Heart right ventricle (tissue), 16 donors: ENCODE measurements around the gene NTSR1. TPM values are rescaled to one million over a fixed set of nuclear protein-coding genes. Genes with fewer than 3 reads are reported as not detected.

Experiments used
- ATAC-seq, 8 donors: fragments of 200-7000 bp; cut with Tn5 transposase; one replicate each; pipeline ENCODE4 v1.9.1; 2020; ENCODE audit warnings: mild to moderate bottlenecking in 8 of 8, moderate library complexity in 8 of 8, moderate number of reproducible peaks in 1 of 8
- DNase-seq, 2 donors: peaks; one replicate each; pipeline ENCODE4 v3.0.0-alpha.2; 2020
- H3K27ac ChIP-seq, 10 donors: fragments of 200-600 bp; sonication (generic) in 2 of 10; one replicate each; pipeline versions ENCODE4 v1.5.0 to v1.8.0; 2020 to 2022; ENCODE audit warnings: mild to moderate bottlenecking in 3 of 10
- H3K27me3 ChIP-seq, 7 donors: fragments of 200-600 bp; one replicate each; pipeline ENCODE4 v1.8.0; 2021 to 2022; ENCODE audit warnings: mild to moderate bottlenecking in 2 of 7
- H3K36me3 ChIP-seq, 9 donors: fragments of 200-600 bp; sonication (generic) in 1 of 9; one replicate each; pipeline versions ENCODE4 v1.5.0 to v1.8.0; 2020 to 2022; ENCODE audit warnings: mild to moderate bottlenecking in 2 of 9
- H3K4me1 ChIP-seq, 9 donors: fragments of 200-600 bp; sonication (generic) in 1 of 9; one replicate each; pipeline versions ENCODE4 v1.5.0 to v1.8.0; 2020 to 2022; ENCODE audit warnings: mild to moderate bottlenecking in 4 of 9
- H3K4me3 ChIP-seq, 10 donors: fragments of 200-600 bp; sonication (generic) in 2 of 10; one replicate each; pipeline versions ENCODE4 v1.5.0 to v1.8.0; 2020 to 2022; ENCODE audit warnings: mild to moderate bottlenecking in 7 of 10, moderate library complexity in 2 of 10
- H3K9me3 ChIP-seq, 11 donors: fragments of 200-600 bp in 10 of 11; sonication (generic) in 2 of 11; one replicate each; pipeline versions ENCODE4 v1.5.0 to v1.8.0; 2013 to 2022; ENCODE audit warnings: mild to moderate bottlenecking in 2 of 11, control low read depth in 1 of 11, moderate library complexity in 1 of 11
- CTCF ChIP-seq, 9 donors: fragments of 200-600 bp; sonication (generic) in 2 of 9; IDR thresholded peaks; one replicate each; pipeline versions ENCODE4 v1.5.0 to v1.8.0; 2021 to 2022; ENCODE audit warnings: antibody characterized with exemption in 9 of 9, mild to moderate bottlenecking in 5 of 9, moderate library complexity in 1 of 9
- WGBS, 2 donors: extraction: QIAGEN DNeasy Blood & Tissue Kit; methylation state at CpG; one replicate each; pipeline ENCODE4 v1.1.7; 2013; ENCODE audit warnings: inconsistent platforms in 1 of 2; 5-methylcytosine and 5-hydroxymethylcytosine counted together
- intact Hi-C, 10 donors: fragments of 100-400 bp; cut with DNase I; formaldehyde crosslinking; loops; one replicate each; pipeline versions ENCODE4 v1.11.1 to v1.14.2; 2022
- polyA plus RNA-seq, 2 donors: library from polyadenylated mRNA; stranded (reverse); fragments of 200-250 nt; gene quantifications; one replicate each; pipeline ENCODE4 v1.2.3, GENCODE V29; 2013
- total RNA-seq, 10 donors: library from RNA; stranded (reverse); fragmentation: NEBNext Ultra II Directional in 3 of 10; extraction: Animal tissue kit (Norgen Biotek cat#: 25700) in 3 of 10; gene quantifications; one replicate each; pipeline versions ENCODE4 v1.2.1 to v1.2.4, GENCODE V29; 2021 to 2023
- donor health status: Arrhythmogenic right ventricular cardiomyopathy.
- donor health status: ischemic (EF 13 %, LVEDD 7.1; RV severe dilation, severe dysfunction).
- donor health status: healthy with polysubstance abuse.
- donor health status: DM: no; HTN: yes; CAD: no.
- donor health status: DM: no; HTN: no; CAD: no.
- donor health status: ischemic (EF 25% LVEDD 6.9; RV normal size, moderate dysfunction).
- donor health status: ischemic (EF 25% LVEDD 5.7; RV mildly dilated, moderate dysfunction).
- donor health status: healthy.
- donor health status: DM: yes; HTN: yes; CAD: no.
- donor health status: Ischemic cardiomyopathy.
- donor health status: ischemic (EF 35%, LVEDD 5.7; RV mildly dilated, moderate dysfunction).
- donor health status: nonischemic (EF 11% LVEDD 7.7; RV severe dilation, severe dysfunction).
- donor health status: DM: yes; HTN: yes; CAD: no.
- donor health status: PGD.
- donor health status: ischemic (EF 29% LVEDD 5.4; RV normal size, mild dysfunction).
- donor health status: nonischemic (EF 23%, LVEDD 6.1; RV moderate dilation, normal function).

Gene NTSR1
- total and polyA plus RNA-seq, 12 donors: 0.08 TPM; not detected in 10

GRCh38 chr20:62792940-62793756 lies 84.5 kb downstream of the NTSR1 start:
- Histone ChIP-seq H3K27me3 (no peaks in the 10 kb centered on the region), H3K9me3 (no peaks in the 10 kb centered on the region), H3K4me1 (peaks cover 6 to 49% (median 38%) of the 10 kb centered on the region in 9 donors), H3K4me3 (peak overlapping the region in 5 of 10 donors; percentile 32 to 74 (median 46)), H3K36me3 (peaks cover 0 to 11% (median 0%) of the 10 kb centered on the region in 9 donors), H3K27ac (peak overlapping the region in 9 of 10 donors; percentile 79 to 96 (median 89))
- intact Hi-C loops: loop anchor here in 9 of 10 donors (2.0 to 10.0 kb wide), 6 partner anchors 126 to 388 kb away; partner anchors contain the start of gene CABLES2 (in 2 of the 9)
- TF ChIP-seq CTCF (IDR thresholded peaks at IDR 0.05): no peak
- 90 to 91% methylated on average over 22 of the region's 22 CpGs for WGBS, 2 donors
- no peak for DNase-seq
- ATAC-seq: no peak

GRCh38 chr20:62793757-62794006 lies 85.0 kb downstream of the NTSR1 start:
- no peak for TF ChIP-seq CTCF (IDR thresholded peaks at IDR 0.05)
- intact Hi-C loops: loop anchor here in 9 of 10 donors (2.0 to 10.0 kb wide), 6 partner anchors 126 to 389 kb away; partner anchors contain the start of gene CABLES2 (in 2 of the 9)
- Histone ChIP-seq H3K4me1 (peaks cover 6 to 50% (median 38%) of the 10 kb centered on the region in 9 donors), H3K9me3 (no peaks in the 10 kb centered on the region), H3K4me3 (peak overlapping the region in 9 of 10 donors; percentile 16 to 74 (median 42)), H3K36me3 (peaks cover 0 to 17% (median 0%) of the 10 kb centered on the region in 9 donors), H3K27ac (peak overlapping the region; percentile 35 to 96 (median 89)), H3K27me3 (no peaks in the 10 kb centered on the region)
- DNase-seq (no peak), ATAC-seq (no peak)
- WGBS, 2 donors: 60 to 64% methylated on average over 7 of the region's 7 CpGs

GRCh38 chr20:62794007-62794724 lies 85.5 kb downstream of the NTSR1 start:
- TF ChIP-seq CTCF (IDR thresholded peaks at IDR 0.05): no peak
- 1 to 2% methylated on average over 32 to 68 of the region's 69 CpGs for WGBS, 2 donors
- H3K9me3 ChIP-seq: no peaks in the 10 kb centered on the region
- H3K27ac ChIP-seq: peak overlapping the region; percentile 70 to 96 (median 92)
- H3K4me3 ChIP-seq: peak overlapping the region; percentile 14 to 97 (median 69)
- intact Hi-C loops: loop anchor here in 8 of 10 donors (5.0 to 10.0 kb wide), 5 partner anchors 127 to 389 kb away; partner anchors contain the start of gene CABLES2 (in 2 of the 8)
- peaks cover 6 to 50% (median 38%) of the 10 kb centered on the region in 9 donors for H3K4me1 ChIP-seq
- no peaks in the 10 kb centered on the region for H3K27me3 ChIP-seq
- H3K36me3 ChIP-seq: peaks cover 0 to 21% (median 3%) of the 10 kb centered on the region in 9 donors
- ATAC-seq (peak; percentile 91 to 95 (median 92)), DNase-seq (peak; percentile 97 to 99)
